ENCODE results near the gene ALX4. TPM values are rescaled to one million over a fixed set of nuclear protein-coding genes. Genes with fewer than 3 reads are reported as not detected.

Gene ALX4
- total and polyA plus RNA-seq, 2 donors (not counting 1 experiment from before 2014, with no cell fraction given), result not detected

DNA sequence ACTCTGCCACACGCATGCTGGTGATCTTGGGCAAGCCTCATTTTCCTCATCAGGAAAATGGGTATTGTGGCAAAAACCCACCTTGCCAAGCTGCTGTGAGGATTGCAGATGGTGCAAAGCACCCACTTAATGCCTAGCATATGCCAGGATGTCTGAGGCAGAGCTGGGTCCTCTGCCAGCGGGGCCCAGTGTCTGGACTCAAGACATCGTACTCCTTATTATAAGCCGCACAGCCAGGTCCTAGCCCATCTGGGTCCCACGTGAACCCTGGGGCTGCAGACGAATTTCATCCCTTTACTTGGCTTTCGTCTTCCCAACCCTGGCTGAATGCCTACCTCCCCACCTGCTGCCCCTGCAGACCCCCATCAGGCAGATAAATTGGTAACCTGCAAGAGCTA is 34.5 kb upstream of the ALX4 start:
- POLR2A ChIA-PET, result no interaction called here
- CTCF ChIA-PET, result no interaction called here
- Histone ChIP-seq H3K27ac (ENCODE audit: low read length in 2 of 2) (no peak overlapping the region), H3K9ac (ENCODE audit: low read length) (no peak overlapping the region), H4K20me1 (ENCODE audit: control insufficient read depth, insufficient read depth, low read length, poor library complexity, severe bottlenecking) (no peaks in the 10 kb centered on the region), H3K4me3 (ENCODE audit: control extremely low read depth in 1 of 5, extremely low read depth in 1 of 5, insufficient read depth in 1 of 5, low read depth in 2 of 5, low read length in 4 of 5) (no peak overlapping the region), H3K79me2 (ENCODE audit: control insufficient read depth, insufficient read depth, low read length) (no peaks in the 10 kb centered on the region), H3K27me3 (replicated peaks in 1 of 4; ENCODE audit: control extremely low read depth in 1 of 4, control insufficient read depth in 3 of 4, insufficient read depth in 4 of 4, low read length in 3 of 4) (peaks cover 0 to 4% (median 0%) of the 10 kb centered on the region in 4 experiments), H2AFZ (ENCODE audit: insufficient read depth, low read depth, low read length, poor library complexity, severe bottlenecking) (no peak overlapping the region), H3K4me1 (ENCODE audit: control insufficient read depth in 2 of 2, insufficient read depth in 2 of 2, low read length in 2 of 2) (peaks cover 0 to 8% of the 10 kb centered on the region in 2 donors), H3K4me2 (replicated peaks; ENCODE audit: low read depth, low read length, poor library complexity, severe bottlenecking) (no peak overlapping the region), H3K36me3 (replicated peaks in 1 of 2; ENCODE audit: control extremely low read depth in 1 of 2, control insufficient read depth in 1 of 2, extremely low read depth in 1 of 2, insufficient read depth in 2 of 2, low read length in 1 of 2) (no peaks in the 10 kb centered on the region), H3K9me3 (ENCODE audit: control extremely low read depth in 1 of 3, control insufficient read depth in 2 of 3, insufficient read depth in 1 of 3, low read length in 2 of 3) (no peaks in the 10 kb centered on the region)
- DNase-seq (no peak), ATAC-seq (ENCODE audit: low read depth) (no peak)
- Mint-ChIP-seq H3K4me3 (no peak overlapping the region), H3K9me3 (ENCODE audit: insufficient read depth) (no peaks in the 10 kb centered on the region), H3K27ac (no peak overlapping the region), H3K4me1 (peaks cover 13% of the 10 kb centered on the region), H3K27me3 (peaks cover 19% of the 10 kb centered on the region)
- 100% methylated on average over 5 of the region's 7 CpGs for WGBS (ENCODE audit: insufficient coverage)
- TF ChIP-seq, protein P1, sequence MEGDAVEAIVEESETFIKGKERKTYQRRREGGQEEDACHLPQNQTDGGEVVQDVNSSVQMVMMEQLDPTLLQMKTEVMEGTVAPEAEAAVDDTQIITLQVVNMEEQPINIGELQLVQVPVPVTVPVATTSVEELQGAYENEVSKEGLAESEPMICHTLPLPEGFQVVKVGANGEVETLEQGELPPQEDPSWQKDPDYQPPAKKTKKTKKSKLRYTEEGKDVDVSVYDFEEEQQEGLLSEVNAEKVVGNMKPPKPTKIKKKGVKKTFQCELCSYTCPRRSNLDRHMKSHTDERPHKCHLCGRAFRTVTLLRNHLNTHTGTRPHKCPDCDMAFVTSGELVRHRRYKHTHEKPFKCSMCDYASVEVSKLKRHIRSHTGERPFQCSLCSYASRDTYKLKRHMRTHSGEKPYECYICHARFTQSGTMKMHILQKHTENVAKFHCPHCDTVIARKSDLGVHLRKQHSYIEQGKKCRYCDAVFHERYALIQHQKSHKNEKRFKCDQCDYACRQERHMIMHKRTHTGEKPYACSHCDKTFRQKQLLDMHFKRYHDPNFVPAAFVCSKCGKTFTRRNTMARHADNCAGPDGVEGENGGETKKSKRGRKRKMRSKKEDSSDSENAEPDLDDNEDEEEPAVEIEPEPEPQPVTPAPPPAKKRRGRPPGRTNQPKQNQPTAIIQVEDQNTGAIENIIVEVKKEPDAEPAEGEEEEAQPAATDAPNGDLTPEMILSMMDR (IDR thresholded peaks at IDR 0.05), result no peak
- no peak for TF ChIP-seq EZH2 (IDR thresholded peaks at IDR 0.05; ENCODE audit: borderline replicate concordance, insufficient read depth, low read depth, low read length, poor library complexity, severe bottlenecking)
- intact Hi-C loops (cut with micrococcal nuclease), result no loop called here

DNA sequence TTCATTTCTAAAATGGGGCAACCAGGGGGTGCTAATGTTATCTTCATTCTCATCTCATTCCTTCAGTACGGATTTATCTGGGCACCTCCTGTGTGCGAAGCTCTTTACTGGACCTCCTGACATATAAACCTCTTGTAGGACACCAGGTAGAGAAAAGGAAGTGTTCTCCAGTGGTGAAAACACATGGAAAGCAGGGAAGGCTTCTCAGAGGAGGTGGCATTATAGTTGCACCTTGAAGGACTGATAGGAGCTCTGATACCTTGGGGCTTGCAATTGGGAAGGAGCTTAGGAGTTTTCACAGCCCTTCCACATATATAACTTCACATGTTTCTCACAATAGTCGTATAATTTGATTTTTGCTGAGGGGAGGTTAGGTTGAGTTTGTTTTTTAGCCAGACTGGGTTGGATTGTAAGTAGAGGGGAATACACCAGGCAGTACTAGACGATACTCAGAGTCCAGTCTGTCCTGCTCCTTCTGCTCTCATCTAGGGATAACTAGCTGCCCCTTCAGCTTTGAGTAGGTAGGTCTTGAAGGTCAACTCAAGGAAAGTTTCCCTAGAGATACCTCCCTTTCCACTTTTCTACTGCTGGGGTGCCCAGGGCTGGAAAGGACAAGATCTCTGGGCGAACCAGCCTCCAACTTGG is 34.0 kb upstream of the ALX4 start:
- CTCF ChIA-PET, result no interaction called here
- no peak overlapping the region for H3K27ac Mint-ChIP-seq

More for the DNA sequence above, 34.0 kb upstream of the ALX4 start:
- Histone ChIP-seq H2AFZ (ENCODE audit: insufficient read depth, low read depth, low read length, poor library complexity, severe bottlenecking) (no peak overlapping the region), H3K4me2 (replicated peaks; ENCODE audit: low read depth, low read length, poor library complexity, severe bottlenecking) (no peak overlapping the region), H3K4me3 (ENCODE audit: control extremely low read depth in 1 of 5, extremely low read depth in 1 of 5, insufficient read depth in 1 of 5, low read depth in 2 of 5, low read length in 4 of 5) (no peak overlapping the region), H3K79me2 (ENCODE audit: control insufficient read depth, insufficient read depth, low read length) (no peaks in the 10 kb centered on the region), H3K4me1 (ENCODE audit: control insufficient read depth in 2 of 2, insufficient read depth in 2 of 2, low read length in 2 of 2) (peaks cover 0 to 8% of the 10 kb centered on the region in 2 donors), H3K36me3 (replicated peaks in 1 of 2; ENCODE audit: control extremely low read depth in 1 of 2, control insufficient read depth in 1 of 2, extremely low read depth in 1 of 2, insufficient read depth in 2 of 2, low read length in 1 of 2) (no peaks in the 10 kb centered on the region), H3K27ac (ENCODE audit: low read length in 2 of 2) (no peak overlapping the region), H3K9ac (ENCODE audit: low read length) (no peak overlapping the region), H4K20me1 (ENCODE audit: control insufficient read depth, insufficient read depth, low read length, poor library complexity, severe bottlenecking) (no peaks in the 10 kb centered on the region), H3K9me3 (ENCODE audit: control extremely low read depth in 1 of 3, control insufficient read depth in 2 of 3, insufficient read depth in 1 of 3, low read length in 2 of 3) (no peaks in the 10 kb centered on the region), H3K27me3 (replicated peaks in 1 of 4; ENCODE audit: control extremely low read depth in 1 of 4, control insufficient read depth in 3 of 4, insufficient read depth in 4 of 4, low read length in 3 of 4) (peaks cover 0 to 9% (median 0%) of the 10 kb centered on the region in 4 experiments)
- POLR2A ChIA-PET, result no interaction called here
- Mint-ChIP-seq H3K27me3 (peaks cover 19% of the 10 kb centered on the region), H3K9me3 (ENCODE audit: insufficient read depth) (no peaks in the 10 kb centered on the region), H3K4me1 (peaks cover 7% of the 10 kb centered on the region), H3K4me3 (no peak overlapping the region)
- WGBS (ENCODE audit: insufficient coverage), result 95% methylated on average over 2 of the region's 5 CpGs
- no peak for TF ChIP-seq EZH2 (IDR thresholded peaks at IDR 0.05; ENCODE audit: borderline replicate concordance, insufficient read depth, low read depth, low read length, poor library complexity, severe bottlenecking)
- TF ChIP-seq, protein P1 (IDR thresholded peaks at IDR 0.05), result no peak
- no peak for ATAC-seq (ENCODE audit: low read depth)
- DNase-seq, result no peak
- intact Hi-C loops (cut with micrococcal nuclease), result no loop called here
